MM.1S (cell line): ENCODE results near the gene SNRPA1.

Experiments used
- DNase-seq: peaks from one replicate; pipeline ENCODE4 v3.0.0-alpha.2; 2015
- H2AFZ ChIP-seq: fragments of 300-600 bp; sonication (generic); 2 replicates; pipeline ENCODE4 v1.6.0; 2016; ENCODE audit warnings: antibody characterized with exemption, low read length
- H3F3A ChIP-seq: fragments of 300-600 bp; sonication (generic); 2 replicates; pipeline ENCODE4 v1.6.1; 2016; ENCODE audit warnings: mild to moderate bottlenecking, antibody characterized with exemption, low read length, moderate library complexity, mixed read lengths; ENCODE audit not compliant: insufficient read depth
- H3K27ac ChIP-seq: fragments of 300-600 bp; sonication (generic); 2 replicates; pipeline ENCODE4 v1.5.1; 2016; ENCODE audit warnings: mild to moderate bottlenecking, low read length
- H3K27me3 ChIP-seq: fragments of 300-600 bp; sonication (generic); replicated peaks from 2 replicates; pipeline ENCODE4 v1.6.0; 2016; ENCODE audit warnings: low read length; ENCODE audit not compliant: insufficient read depth
- H3K36me3 ChIP-seq: fragments of 300-600 bp; sonication (generic); replicated peaks from 2 replicates; pipeline ENCODE4 v1.6.1; 2016; ENCODE audit warnings: mild to moderate bottlenecking, low read length, mixed read lengths; ENCODE audit not compliant: insufficient read depth
- H3K4me1 ChIP-seq: fragments of 300-600 bp; sonication (generic); 2 replicates; pipeline ENCODE4 v1.6.1; 2016; ENCODE audit warnings: low read length, mixed read lengths
- H3K4me2 ChIP-seq: fragments of 300-600 bp; sonication (generic); 2 replicates; pipeline ENCODE4 v1.6.0; 2016; ENCODE audit warnings: low read depth, low read length
- H3K4me3 ChIP-seq: fragments of 300-600 bp; sonication (generic); 2 replicates; pipeline ENCODE4 v1.5.1; 2016; ENCODE audit warnings: low read length, mixed read lengths
- H3K79me2 ChIP-seq: fragments of 300-600 bp; sonication (generic); 2 replicates; pipeline ENCODE4 v1.6.1; 2016; ENCODE audit warnings: mixed run types, low read length, mixed read lengths
- H3K9ac ChIP-seq: fragments of 300-600 bp; sonication (generic); 2 replicates; pipeline ENCODE4 v1.6.1; 2016; ENCODE audit warnings: low read length, mixed read lengths
- H3K9me2 ChIP-seq: fragments of 300-600 bp; sonication (generic); replicated peaks from 2 replicates; pipeline ENCODE4 v1.6.1; 2016; ENCODE audit warnings: mild to moderate bottlenecking, low read length, mixed read lengths; ENCODE audit not compliant: insufficient read depth
- H3K9me3 ChIP-seq: fragments of 300-600 bp; sonication (generic); replicated peaks from 2 replicates; pipeline ENCODE4 v1.6.1; 2016; ENCODE audit warnings: mild to moderate bottlenecking, low read length, mixed read lengths; ENCODE audit not compliant: insufficient read depth
- H4K20me1 ChIP-seq: fragments of 300-600 bp; sonication (generic); 2 replicates; pipeline ENCODE4 v1.6.1; 2016; ENCODE audit warnings: mild to moderate bottlenecking, low read length, moderate library complexity, mixed read lengths; ENCODE audit not compliant: insufficient read depth
- EZH2 ChIP-seq: fragments of 300-600 bp; sonication (generic); optimal IDR thresholded peaks from 2 replicates; pipeline ENCODE3; 2017; ENCODE audit warnings: low read depth, mild to moderate bottlenecking, antibody characterized with exemption, low read length, mixed read lengths
- EZH2phosphoT487 ChIP-seq: fragments of 300-600 bp; sonication (generic); IDR thresholded peaks from 2 replicates; pipeline ENCODE4 v1.6.1; 2018; ENCODE audit warnings: antibody characterized with exemption, low read length
- TF ChIP-seq, protein P1 (sequence below): fragments of 300-600 bp; sonication (generic); IDR thresholded peaks from 2 replicates; pipeline ENCODE4 v1.5.1; 2016; ENCODE audit warnings: antibody characterized with exemption, low read length, mixed read lengths

The SNRPA1 gene

DNA sequence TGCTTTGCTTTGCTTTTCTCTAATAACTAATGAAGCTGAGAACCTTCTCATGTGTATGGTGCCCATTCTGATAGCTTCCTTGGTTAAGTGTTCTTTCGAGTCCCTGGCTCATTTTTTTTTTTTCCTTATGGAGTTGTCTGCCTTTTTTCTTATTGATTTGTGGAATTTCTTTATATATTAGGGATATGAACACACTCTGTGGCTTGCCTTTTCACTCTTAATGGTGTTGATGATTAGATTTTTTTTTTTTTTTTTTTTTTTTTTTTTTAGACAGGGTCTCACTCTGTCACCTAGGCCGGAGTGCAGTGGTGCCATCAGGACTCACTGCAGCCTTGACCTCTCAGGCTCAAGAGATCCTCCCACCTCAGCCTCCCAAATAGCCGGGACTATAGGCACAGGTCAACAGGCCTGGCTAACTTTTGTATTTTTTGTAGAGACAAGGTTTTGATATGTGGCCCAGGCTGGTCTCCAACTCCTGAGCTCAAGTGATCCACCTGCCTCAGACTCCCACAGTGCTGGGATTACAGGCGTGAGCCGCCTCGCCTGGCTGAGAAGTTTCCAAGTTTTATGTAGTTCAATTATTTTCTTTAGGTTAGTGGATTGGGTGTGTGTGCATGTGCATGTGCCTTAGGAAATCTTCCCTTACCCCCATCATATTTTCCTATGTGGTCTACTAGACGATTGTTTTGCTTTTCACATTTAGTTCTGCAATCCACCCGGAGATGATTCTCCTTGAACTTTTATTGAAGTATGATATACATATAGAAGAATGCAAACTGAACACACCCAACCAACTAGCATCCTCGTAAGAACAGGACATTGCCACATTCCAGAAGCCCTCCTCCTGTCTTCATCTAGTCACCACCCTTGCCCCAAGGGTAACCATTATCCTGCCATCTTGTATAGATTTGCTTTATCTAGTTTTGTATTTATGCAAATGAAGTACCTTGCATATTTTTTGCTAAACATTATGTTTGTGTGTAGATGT is 1.7 kb upstream of the SNRPA1 start:
- Histone ChIP-seq H3K4me3 (no peak overlapping the region; the same call in 1 of the 2 replicates), H3F3A (peaks cover 18% of the 10 kb centered on the region), H2AFZ (peak overlapping the region; percentile 84; the same call in 1 of the 2 replicates), H3K36me3 (peaks cover 5% of the 10 kb centered on the region; the same call in 1 of the 2 replicates), H3K27me3 (no peaks in the 10 kb centered on the region), H3K9ac (no peak overlapping the region), H3K27ac (no peak overlapping the region), H3K9me2 (no peaks in the 10 kb centered on the region), H3K79me2 (peaks cover 34% of the 10 kb centered on the region), H3K9me3 (no peaks in the 10 kb centered on the region), H4K20me1 (peaks cover 19% of the 10 kb centered on the region), H3K4me1 (peaks cover 16% of the 10 kb centered on the region), H3K4me2 (peak overlapping the region; percentile 80)
- TF ChIP-seq, protein P1, sequence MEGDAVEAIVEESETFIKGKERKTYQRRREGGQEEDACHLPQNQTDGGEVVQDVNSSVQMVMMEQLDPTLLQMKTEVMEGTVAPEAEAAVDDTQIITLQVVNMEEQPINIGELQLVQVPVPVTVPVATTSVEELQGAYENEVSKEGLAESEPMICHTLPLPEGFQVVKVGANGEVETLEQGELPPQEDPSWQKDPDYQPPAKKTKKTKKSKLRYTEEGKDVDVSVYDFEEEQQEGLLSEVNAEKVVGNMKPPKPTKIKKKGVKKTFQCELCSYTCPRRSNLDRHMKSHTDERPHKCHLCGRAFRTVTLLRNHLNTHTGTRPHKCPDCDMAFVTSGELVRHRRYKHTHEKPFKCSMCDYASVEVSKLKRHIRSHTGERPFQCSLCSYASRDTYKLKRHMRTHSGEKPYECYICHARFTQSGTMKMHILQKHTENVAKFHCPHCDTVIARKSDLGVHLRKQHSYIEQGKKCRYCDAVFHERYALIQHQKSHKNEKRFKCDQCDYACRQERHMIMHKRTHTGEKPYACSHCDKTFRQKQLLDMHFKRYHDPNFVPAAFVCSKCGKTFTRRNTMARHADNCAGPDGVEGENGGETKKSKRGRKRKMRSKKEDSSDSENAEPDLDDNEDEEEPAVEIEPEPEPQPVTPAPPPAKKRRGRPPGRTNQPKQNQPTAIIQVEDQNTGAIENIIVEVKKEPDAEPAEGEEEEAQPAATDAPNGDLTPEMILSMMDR: no peak
- no peak for TF ChIP-seq EZH2
- TF ChIP-seq EZH2phosphoT487: no peak
- no peak for DNase-seq

DNA sequence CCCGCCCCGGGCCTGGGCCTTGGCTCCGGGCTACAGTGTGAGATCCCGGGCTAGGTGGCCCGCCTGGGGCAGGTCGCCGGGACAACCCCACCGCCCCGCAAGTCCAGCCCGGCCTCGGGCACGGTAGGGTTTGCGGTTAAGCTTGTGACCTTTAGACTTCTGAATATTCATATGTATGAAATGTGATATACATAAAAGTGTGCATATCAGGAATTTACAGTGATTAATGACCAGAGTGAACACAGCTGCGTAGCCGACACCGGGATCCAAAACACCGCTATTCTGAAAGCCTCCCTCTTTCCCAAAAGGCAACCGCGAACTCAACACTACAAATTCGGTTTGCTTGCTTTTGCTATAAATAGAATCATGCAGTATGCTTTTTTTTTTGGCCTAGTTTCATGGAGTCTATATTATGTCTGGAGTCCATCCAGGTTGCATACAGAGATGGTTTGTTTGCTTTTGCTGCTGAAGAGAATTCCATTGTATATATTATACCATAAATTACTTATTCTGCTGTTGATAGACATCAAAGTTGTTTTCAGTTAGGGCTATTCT is 636 bp upstream of the SNRPA1 start:
- peak overlapping the region; percentile 84 for H2AFZ ChIP-seq
- DNase-seq: no peak
- peak overlapping the region; percentile 86; the same call in 1 of the 2 replicates for H3K27ac ChIP-seq

DNA sequence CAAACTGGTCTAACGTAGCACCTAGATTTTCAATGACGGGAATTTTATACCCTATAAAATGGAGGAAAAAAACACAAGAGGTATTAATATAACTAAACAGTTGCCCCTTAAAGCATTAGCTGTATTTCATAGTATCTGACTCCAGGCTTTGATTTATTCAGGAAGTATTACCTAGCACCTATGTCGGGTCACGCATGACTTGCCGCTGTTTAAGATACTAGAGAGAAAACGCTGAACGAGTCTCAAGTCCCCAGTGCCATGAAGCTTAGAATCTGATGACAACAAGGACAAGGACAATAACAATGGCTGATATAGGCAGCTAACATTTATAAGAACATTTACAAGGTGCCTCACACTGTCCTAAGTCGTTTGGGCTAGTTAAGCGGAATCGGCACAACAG is 1.9 kb downstream of the SNRPA1 start:
- Histone ChIP-seq H3K9me3 (no peaks in the 10 kb centered on the region), H2AFZ (no peak overlapping the region), H3K9me2 (no peaks in the 10 kb centered on the region), H3K4me3 (peak overlapping the region; percentile 90), H3F3A (peaks cover 18% of the 10 kb centered on the region), H3K4me2 (peak overlapping the region; percentile 74), H3K9ac (no peak overlapping the region), H3K36me3 (peaks cover 21% of the 10 kb centered on the region), H3K4me1 (peaks cover 16% of the 10 kb centered on the region), H3K27ac (no peak overlapping the region), H3K27me3 (no peaks in the 10 kb centered on the region), H4K20me1 (peaks cover 29% of the 10 kb centered on the region), H3K79me2 (peaks cover 70% of the 10 kb centered on the region)
- TF ChIP-seq EZH2phosphoT487 (no peak), EZH2 (no peak)
- TF ChIP-seq, protein P1: no peak
- DNase-seq: no peak

More for the DNA sequence above, 636 bp upstream of the SNRPA1 start:
- Histone ChIP-seq H3K79me2 (peaks cover 45% of the 10 kb centered on the region), H3K9me3 (no peaks in the 10 kb centered on the region), H3K4me1 (peaks cover 16% of the 10 kb centered on the region), H3F3A (peaks cover 18% of the 10 kb centered on the region), H3K27me3 (no peaks in the 10 kb centered on the region), H3K4me3 (peak overlapping the region; percentile 90), H3K9me2 (no peaks in the 10 kb centered on the region), H3K9ac (peak overlapping the region; percentile 94), H3K36me3 (peaks cover 12% of the 10 kb centered on the region; the same call in 1 of the 2 replicates), H3K4me2 (peak overlapping the region; percentile 80), H4K20me1 (peaks cover 22% of the 10 kb centered on the region)
- TF ChIP-seq, protein P1: no peak
- no peak for TF ChIP-seq EZH2phosphoT487
- TF ChIP-seq EZH2: no peak
